GM21619 (cell line): ENCODE results near the gene SRMS.

ENCODE experiments used
- ATAC-seq: cut with Tn5 transposase; IDR thresholded peaks from one replicate; pipeline ENCODE4 v1.9.1; 2021; ENCODE audit not compliant: unreplicated experiment

Gene SRMS

GRCh38 chr20:63553933-63554290 is 6.4 kb upstream of the SRMS start, which contains the start of gene FNDC11:
FNDC11 (plus strand) TSS chr20:63554159; CDS start chr20:63555664, 1,505 bp downstream.
- ATAC-seq, result peak; percentile 13

GRCh38 chr20:63553251-63553932 is 5.8 kb upstream of the SRMS start:
- peak; percentile 39 for ATAC-seq

- ATAC-seq, result peak; percentile 35
Observed at GRCh38 chr20:63552481-63553249, 5.1 kb upstream of the SRMS start.

- no peak for ATAC-seq
Observed at GRCh38 chr20:63551068-63551467, 3.5 kb upstream of the SRMS start.

GRCh38 chr20:63549679-63550282 is 2.2 kb upstream of the SRMS start:
- ATAC-seq, result no peak

GRCh38 chr20:63549019-63549418 is 1.5 kb upstream of the SRMS start:
- no peak for ATAC-seq

GRCh38 chr20:63548542-63548941 is 993 bp upstream of the SRMS start:
- no peak for ATAC-seq

- ATAC-seq, result no peak
Observed at GRCh38 chr20:63546956-63547724, 409 bp downstream of the SRMS start.

GRCh38 chr20:63546256-63546955 is 1.1 kb downstream of the SRMS start:
- no peak for ATAC-seq

- no peak for ATAC-seq
Observed at GRCh38 chr20:63545814-63546213, 1.7 kb downstream of the SRMS start.

GRCh38 chr20:63544958-63545516 is 2.5 kb downstream of the SRMS start:
- ATAC-seq, result no peak

GRCh38 chr20:63544241-63544957 is 3.1 kb downstream of the SRMS start:
- no peak for ATAC-seq

- no peak for ATAC-seq
Observed at GRCh38 chr20:63543733-63544132, 3.8 kb downstream of the SRMS start.

- ATAC-seq, result no peak
Observed at GRCh38 chr20:63543131-63543530, 4.4 kb downstream of the SRMS start.

- ATAC-seq, result no peak
Observed at GRCh38 chr20:63542696-63543095, 4.9 kb downstream of the SRMS start.

GRCh38 chr20:63542031-63542559 is 5.5 kb downstream of the SRMS start:
- no peak for ATAC-seq

- ATAC-seq, result no peak
Observed at GRCh38 chr20:63541371-63541770, 6.2 kb downstream of the SRMS start.

- no peak for ATAC-seq
Observed at GRCh38 chr20:63540417-63541186, 6.9 kb downstream of the SRMS start.
